ENCODE results near the gene SUGP1. TPM values are rescaled to one million over a fixed set of nuclear protein-coding genes. Genes with fewer than 3 reads are reported as not detected.

Gene SUGP1
- total RNA-seq, 1 donor from 2014 or later = 73.2 TPM

GRCh38 chr19:19274716-19275565 is 45.4 kb downstream of the SUGP1 start:
- H3K36me3 Mint-ChIP-seq (ENCODE audit: low read depth, unreplicated experiment) = peaks cover 21% of the 10 kb centered on the region
- no peak overlapping the region for H3K4me3 Mint-ChIP-seq (ENCODE audit: unreplicated experiment)
- no peak overlapping the region for H3K27ac Mint-ChIP-seq (ENCODE audit: unreplicated experiment)
- no peak for DNase-seq (ENCODE audit: low spot score)
- peaks cover 11% of the 10 kb centered on the region for H3K4me1 Mint-ChIP-seq (ENCODE audit: unreplicated experiment)
- H3K9me3 Mint-ChIP-seq (ENCODE audit: unreplicated experiment) = no peaks in the 10 kb centered on the region
- peaks cover 27% of the 10 kb centered on the region for H3K27me3 Mint-ChIP-seq (ENCODE audit: unreplicated experiment)
- no peak for TF ChIP-seq CTCF (IDR thresholded peaks at IDR 0.05; ENCODE audit: unreplicated experiment)

- H3K4me3 Mint-ChIP-seq (ENCODE audit: unreplicated experiment) = no peak overlapping the region
- H3K9me3 Mint-ChIP-seq (ENCODE audit: unreplicated experiment) = no peaks in the 10 kb centered on the region
- no peak for DNase-seq (ENCODE audit: low spot score)
- peaks cover 29% of the 10 kb centered on the region for H3K27me3 Mint-ChIP-seq (ENCODE audit: unreplicated experiment)
- no peak for TF ChIP-seq CTCF (IDR thresholded peaks at IDR 0.05; ENCODE audit: unreplicated experiment)
- no peak overlapping the region for H3K27ac Mint-ChIP-seq (ENCODE audit: unreplicated experiment)
- peaks cover 21% of the 10 kb centered on the region for H3K36me3 Mint-ChIP-seq (ENCODE audit: low read depth, unreplicated experiment)
- peaks cover 11% of the 10 kb centered on the region for H3K4me1 Mint-ChIP-seq (ENCODE audit: unreplicated experiment)
Measured at GRCh38 chr19:19274146-19274545, 46.2 kb downstream of the SUGP1 start.

- TF ChIP-seq CTCF (IDR thresholded peaks at IDR 0.05; ENCODE audit: unreplicated experiment) = no peak
- Mint-ChIP-seq H3K27ac (ENCODE audit: unreplicated experiment) (no peak overlapping the region), H3K4me3 (ENCODE audit: unreplicated experiment) (peak overlapping the region; percentile 81)
Measured at GRCh38 chr19:19271828-19272599, 48.3 kb downstream of the SUGP1 start.

GRCh38 chr19:19270749-19271571 is 49.3 kb downstream of the SUGP1 start:
- no peak for DNase-seq (ENCODE audit: low spot score)
- H3K9me3 Mint-ChIP-seq (ENCODE audit: unreplicated experiment) = no peaks in the 10 kb centered on the region
- no peak overlapping the region for H3K4me3 Mint-ChIP-seq (ENCODE audit: unreplicated experiment)
- no peak for TF ChIP-seq CTCF (IDR thresholded peaks at IDR 0.05; ENCODE audit: unreplicated experiment)
- H3K27me3 Mint-ChIP-seq (ENCODE audit: unreplicated experiment) = peaks cover 26% of the 10 kb centered on the region
- H3K4me1 Mint-ChIP-seq (ENCODE audit: unreplicated experiment) = peaks cover 11% of the 10 kb centered on the region
- H3K27ac Mint-ChIP-seq (ENCODE audit: unreplicated experiment) = no peak overlapping the region
- H3K36me3 Mint-ChIP-seq (ENCODE audit: low read depth, unreplicated experiment) = peaks cover 12% of the 10 kb centered on the region

More at GRCh38 chr19:19271828-19272599, 48.3 kb downstream of the SUGP1 start:
- Mint-ChIP-seq H3K9me3 (ENCODE audit: unreplicated experiment) (no peaks in the 10 kb centered on the region), H3K4me1 (ENCODE audit: unreplicated experiment) (peaks cover 11% of the 10 kb centered on the region), H3K27me3 (ENCODE audit: unreplicated experiment) (peaks cover 30% of the 10 kb centered on the region), H3K36me3 (ENCODE audit: low read depth, unreplicated experiment) (peaks cover 17% of the 10 kb centered on the region)
- no peak for DNase-seq (ENCODE audit: low spot score)

Data from endothelial cell (in vitro differentiated cells).